Effector CD8-positive, alpha-beta T cell (primary cell): Measurements from ENCODE around the gene TAS2R39.

Experiments used
- DNase-seq: peaks from one replicate; lab custom pipeline; 2025; lab: John Stamatoyannopoulos, UW

TAS2R39 gene

GRCh38 chr7:143216151-143216550, 32.9 kb downstream of the TAS2R39 start:
- DNase-seq: no peak

DNA sequence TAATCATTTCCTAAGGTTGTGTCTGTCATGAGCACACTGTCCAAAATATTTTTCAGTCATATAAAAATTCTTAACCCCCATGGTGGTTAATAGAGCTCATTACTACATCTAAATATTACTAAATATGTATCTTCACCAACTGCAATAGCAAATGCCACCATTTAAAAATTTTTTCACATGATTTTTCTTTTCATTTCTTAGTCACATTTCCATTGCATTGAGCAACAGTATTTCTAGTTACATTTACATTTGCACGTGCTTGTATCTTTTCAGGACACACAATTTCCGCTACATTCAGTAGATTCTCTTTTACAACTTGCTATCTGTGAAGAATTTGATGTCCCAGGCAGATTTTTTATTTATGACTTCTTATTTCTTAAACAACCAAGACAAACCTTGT, 33.5 kb downstream of the TAS2R39 start:
- no peak for DNase-seq

GRCh38 chr7:143217806-143218205, 34.6 kb downstream of the TAS2R39 start:
- no peak for DNase-seq

DNA sequence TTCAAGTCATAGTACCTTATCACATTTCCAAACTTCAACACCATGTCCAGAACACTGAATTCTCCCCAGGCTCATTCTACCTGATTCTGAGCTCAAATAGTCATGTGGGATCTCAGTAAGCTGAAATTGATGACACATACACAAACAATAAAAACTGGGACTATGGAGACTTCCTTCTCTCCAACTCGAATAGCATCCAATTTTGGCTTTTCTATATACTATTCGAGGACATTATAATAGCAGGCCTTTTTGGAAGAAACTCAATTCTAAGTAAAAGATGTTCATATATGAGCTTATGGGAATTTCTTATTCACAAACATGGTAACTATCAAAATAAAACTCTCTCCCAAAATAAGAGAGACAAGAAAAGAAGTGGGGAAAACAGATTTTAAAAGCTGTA, 38.1 kb downstream of the TAS2R39 start:
- DNase-seq: no peak

GRCh38 chr7:143221737-143222136, 38.5 kb downstream of the TAS2R39 start, which contains the start of gene TAS2R40:
TSS of gene TAS2R40 (plus strand) at chr7:143222037. CDS start at chr7:143222079, 42 bp downstream.
- no peak for DNase-seq

GRCh38 chr7:143222782-143223181, 39.6 kb downstream of the TAS2R39 start:
- no peak for DNase-seq

DNA sequence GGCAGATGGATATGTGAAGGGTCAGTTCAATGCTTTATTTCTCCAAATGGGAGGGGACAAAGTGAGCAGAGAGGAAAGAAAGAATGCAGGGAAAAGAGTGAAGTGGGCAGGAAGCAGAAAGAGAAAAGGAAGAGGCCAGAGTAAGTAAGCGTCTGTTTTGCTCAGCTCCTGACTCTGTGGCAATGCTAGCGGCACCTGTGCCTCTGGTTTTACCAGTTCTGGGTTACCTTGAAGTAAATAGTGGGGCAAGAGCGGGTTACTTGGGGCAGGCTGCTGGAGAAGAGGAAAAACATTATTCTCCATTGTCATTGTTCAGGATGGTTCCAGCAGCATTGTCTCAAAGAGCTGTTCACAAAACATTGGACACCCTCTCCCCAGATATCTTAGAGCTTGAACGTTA, 40.6 kb downstream of the TAS2R39 start:
- no peak for DNase-seq

DNA sequence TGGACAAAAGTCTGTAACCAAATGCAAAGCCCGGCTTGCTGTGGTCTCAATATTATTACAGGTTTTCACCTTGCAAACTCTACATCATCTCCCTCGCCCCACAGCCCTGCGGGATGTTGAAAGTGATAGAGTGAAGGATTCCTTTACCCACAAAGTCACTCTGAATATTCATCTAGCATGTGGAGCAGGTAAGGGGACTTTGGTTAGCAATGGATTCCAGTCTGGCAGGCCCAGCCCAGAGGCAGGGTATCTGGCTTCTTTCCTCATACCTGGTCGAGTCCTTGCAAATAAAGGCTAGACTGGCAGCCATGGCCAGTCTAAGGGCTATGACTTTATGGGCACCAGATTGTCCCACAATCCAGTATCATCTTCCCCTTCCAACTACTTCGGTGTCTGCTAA, 41.8 kb downstream of the TAS2R39 start:
- no peak for DNase-seq

DNA sequence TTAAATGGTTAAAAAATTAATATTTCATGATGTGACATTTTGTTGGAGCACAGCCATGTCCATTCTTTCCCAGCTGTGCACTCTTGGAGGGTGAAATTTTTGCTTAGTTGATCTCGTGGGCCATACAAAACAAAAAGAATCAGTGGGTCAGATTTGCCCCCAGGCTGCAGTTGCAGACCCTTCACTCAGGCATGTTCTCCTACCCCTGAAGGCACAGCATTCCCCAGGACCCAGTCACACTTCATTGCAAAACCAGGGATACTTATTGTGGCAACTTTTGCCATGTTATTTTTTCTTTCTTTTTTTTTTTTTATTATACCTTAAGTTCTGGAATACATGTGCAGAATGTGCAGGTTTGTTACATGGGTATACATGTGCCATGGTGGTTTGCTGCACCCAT, 44.6 kb downstream of the TAS2R39 start:
- DNase-seq: no peak

DNA sequence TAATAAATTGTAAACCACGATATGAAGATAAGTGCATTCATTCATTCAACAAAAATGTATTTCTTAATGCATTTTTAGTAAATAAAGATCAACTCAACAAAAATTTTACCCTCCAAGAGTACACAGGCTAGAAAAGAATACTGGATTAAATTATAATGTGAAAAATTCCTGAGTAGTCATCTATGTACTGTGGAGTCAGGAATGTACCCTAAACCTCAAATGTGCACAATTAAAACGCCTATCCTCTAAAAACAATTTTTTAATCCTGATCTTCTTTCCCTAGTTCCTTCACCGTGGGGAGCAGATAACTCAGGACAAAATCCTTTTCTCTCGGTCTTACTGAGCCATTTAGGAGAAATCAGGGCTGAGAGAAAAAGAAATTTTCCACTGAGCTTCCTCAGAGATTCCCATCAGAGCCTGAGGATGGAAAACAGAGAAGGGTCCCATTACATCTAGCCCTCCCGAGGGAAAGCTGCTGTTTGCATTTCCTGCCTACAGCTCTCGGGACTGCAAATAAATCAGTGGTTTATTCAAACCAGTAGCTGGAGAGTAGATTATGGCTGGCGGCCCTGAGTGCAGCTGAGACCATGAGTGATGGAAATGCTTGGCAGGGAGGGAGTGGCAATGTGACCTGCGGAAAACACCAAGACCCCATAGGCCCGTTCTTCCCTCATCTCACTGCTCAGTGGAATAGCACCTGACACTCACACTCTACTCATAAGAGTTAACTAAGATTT, 46.0 kb downstream of the TAS2R39 start:
- no peak for DNase-seq

- no peak for DNase-seq
Observed at GRCh38 chr7:143230602-143231457, 47.6 kb downstream of the TAS2R39 start.
